GM19463 (cell line): ENCODE measurements around the gene ZNF385B.
"Not testable (repeated sequence)": the region's sequence is repeated elsewhere in the genome, so short reads cannot be mapped to it uniquely, and the experiment has no call there.

Source experiments
- ATAC-seq: cut with Tn5 transposase; IDR thresholded peaks from one replicate; pipeline ENCODE4 v1.9.1; 2021; ENCODE audit warnings: mild to moderate bottlenecking, moderate library complexity; ENCODE audit not compliant: unreplicated experiment

The ZNF385B gene

DNA sequence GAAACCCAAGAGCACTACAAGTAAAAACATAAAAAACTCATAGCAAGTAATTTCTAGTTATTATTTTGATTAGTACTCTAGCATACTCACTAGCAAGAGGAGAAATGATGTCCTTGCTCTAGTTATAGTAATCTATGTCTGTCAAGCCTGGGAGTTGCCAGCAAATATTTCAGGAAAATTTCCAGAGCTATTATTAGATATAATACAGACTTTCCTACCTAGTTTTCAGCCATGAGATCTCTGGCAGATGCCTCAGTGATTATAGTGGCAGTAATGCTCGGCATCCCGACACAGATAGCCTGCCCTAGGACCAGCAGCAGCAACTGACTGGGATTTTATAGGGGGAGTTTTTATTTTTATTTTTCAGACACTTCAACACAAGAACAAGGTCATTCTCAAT is 224.4 kb downstream of the ZNF385B start:
- ATAC-seq: no peak

DNA sequence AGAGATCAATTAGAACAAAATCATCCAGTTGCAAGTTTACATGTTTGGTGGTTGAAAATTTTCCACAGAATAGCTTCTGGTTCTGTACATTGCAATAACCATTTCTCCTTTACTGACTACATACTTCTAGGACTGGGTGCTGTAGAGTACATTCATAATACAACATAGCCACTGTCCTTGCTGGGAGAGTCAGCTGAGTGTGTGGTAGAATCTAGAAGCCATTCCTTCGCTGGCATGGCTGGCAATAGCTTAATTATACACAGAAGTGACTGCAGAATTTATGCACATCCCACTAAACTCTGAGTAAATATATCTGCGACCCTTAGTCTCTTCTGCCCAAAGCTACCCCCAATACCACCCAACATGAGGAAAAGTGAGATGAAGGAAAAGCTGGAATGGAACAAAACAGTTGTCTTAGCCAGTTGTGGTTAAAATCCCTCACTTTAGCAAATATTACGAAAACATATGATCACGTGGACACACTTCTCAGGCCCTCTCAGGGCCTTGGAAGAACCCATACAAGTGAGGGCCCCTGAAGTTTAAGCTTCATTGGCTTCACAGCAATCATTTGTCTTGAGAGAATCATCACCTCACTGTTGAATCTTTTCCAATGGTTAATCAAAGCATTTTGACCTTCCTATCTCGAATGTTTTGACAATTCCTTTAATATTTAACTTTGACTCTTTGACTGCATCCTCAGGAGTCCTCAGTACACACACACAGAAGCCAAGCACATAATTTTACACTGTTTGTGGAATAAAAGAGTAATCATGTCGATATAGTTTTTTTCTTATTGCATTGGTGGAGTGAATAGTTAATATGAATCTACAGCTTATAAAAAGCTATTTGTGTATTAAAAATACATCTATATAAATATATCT is 225.1 kb downstream of the ZNF385B start:
- no peak for ATAC-seq

DNA sequence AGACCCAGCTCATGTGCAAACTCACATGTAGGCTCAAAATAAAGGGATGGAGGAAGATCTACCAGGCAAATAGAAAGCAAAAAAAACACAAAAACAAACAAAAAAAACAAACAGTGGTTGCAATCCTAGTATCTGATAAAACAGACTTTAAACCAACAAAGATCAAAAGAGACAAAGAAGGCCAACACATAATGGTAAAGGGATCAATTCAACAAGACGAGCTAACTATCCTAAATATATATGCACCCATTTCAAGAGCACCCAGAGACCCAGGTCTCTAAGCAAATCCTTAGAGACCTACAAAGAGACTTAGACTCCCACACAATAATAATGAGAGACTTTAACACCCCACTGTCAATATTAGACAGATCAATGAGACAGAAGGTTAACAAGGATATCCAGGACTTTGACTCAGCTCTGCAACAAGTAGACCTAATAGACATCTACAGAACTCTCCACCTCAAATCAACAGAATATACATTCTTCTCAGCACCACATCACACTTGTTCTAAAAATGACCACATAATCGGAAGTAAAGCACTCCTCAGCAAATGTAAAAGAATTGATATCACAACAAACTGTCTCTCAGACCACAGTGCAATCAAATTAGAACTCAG is 229.5 kb downstream of the ZNF385B start:
- not testable (repeated sequence) for ATAC-seq

DNA sequence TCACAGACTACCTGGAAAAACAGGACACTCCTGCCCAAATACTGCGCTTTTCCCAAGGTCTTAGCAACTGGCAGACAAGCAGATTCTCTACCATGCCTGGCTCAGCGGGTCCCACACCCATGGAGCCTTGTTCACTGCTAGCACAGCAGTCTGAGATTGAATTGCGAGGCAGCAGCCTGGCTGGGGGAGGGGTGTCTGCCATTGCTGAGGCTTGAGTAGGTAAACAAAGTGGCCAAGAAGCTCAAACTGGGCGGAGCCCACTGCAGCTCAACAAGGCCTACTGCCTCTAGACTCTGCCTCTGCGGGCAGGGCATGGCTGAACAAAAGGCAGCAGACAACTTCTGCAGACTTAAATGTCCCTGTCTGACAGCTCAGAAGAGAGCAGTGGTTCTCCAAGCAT is 231.6 kb downstream of the ZNF385B start:
- ATAC-seq: not testable (repeated sequence)

DNA sequence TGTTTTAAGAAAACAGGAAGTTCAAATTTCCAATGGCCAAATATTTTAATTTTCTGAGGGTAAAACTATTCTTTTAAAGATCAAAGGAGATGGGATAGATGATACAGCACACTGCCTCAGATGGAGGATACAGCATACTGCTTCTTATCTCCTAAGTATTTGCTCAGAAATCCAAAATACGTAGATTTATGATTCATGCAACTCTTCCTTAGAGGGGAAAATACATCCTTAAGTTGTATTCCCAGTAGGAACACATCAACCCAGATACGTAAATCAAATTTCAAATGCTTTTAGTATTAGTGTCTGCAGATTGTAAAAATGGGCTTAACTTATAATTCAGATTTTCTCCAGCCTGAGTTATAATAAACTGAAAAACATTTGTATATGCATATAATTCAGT is 235.2 kb downstream of the ZNF385B start:
- ATAC-seq: no peak

DNA sequence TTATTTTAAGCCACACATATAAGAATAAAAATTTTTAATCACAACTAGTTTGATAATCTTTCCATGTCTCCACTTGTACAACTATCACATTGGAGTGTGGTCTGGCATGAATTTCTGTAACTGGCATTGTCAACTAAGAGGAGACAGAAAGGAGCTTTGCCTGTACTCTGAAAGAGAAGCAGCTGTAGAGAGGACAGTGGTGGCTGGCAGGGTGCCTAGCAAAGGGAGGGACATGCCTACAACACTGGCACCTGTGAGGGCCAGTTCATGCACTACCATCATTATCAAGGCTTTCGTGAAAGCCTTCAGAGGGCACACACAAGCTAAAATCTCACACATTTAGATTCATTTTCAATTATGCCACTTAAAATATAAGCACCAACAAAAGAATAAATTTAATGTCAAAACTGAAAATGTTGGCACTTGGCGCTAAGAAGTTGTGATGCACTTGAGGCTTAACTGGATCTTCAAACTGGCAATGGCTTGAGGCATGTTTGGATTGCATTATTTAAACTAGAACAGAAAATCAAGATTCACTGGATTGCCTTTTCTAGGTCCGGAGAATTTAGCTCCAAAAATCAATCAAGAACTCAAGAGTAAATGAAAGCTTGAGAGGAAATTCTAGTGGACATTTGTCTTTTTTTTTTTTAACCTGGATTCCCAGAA is 238.6 kb downstream of the ZNF385B start:
- no peak for ATAC-seq

DNA sequence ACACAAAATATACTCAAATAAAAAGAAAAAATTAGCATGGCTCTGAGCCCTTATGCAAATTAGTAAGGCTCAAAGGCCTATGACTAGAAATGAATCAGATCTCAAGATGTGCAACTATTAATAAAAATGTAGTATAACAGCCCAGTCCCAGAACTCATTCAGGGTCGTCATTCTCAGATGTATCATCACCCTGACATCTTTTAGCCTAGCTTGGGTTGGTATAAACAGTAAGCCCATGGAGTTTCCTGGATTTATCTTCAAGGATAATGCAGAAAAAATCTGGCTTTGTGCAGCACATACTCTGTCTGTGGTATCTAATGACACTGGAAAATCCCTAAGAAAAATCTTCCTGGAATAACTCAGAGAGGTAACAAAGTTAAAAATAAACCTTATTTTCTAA is 239.3 kb downstream of the ZNF385B start:
- ATAC-seq: no peak

DNA sequence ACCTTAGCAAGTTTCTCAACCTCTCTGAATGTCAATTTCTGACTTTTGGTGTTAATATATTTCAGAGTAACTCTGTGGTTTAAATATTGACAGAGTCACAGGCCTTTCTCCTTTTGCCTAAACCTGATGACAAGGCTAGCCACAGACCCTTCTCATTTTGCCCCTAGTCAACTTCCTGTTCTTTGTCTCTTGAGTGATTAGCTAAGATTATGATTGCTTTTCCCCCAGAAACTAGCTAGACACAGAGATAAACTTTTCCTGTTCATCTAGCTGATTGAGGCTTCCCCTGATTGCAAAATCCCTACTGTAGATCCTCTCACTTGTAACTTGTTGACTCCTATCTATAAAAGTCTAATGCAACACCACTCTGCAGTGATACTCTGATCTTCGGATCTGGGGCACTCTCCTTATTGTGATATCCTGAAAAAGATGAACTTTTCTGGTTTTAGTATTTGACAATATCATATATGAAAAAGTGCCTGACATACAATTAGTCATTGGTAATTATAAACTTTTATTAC is 241.4 kb downstream of the ZNF385B start:
- no peak for ATAC-seq

DNA sequence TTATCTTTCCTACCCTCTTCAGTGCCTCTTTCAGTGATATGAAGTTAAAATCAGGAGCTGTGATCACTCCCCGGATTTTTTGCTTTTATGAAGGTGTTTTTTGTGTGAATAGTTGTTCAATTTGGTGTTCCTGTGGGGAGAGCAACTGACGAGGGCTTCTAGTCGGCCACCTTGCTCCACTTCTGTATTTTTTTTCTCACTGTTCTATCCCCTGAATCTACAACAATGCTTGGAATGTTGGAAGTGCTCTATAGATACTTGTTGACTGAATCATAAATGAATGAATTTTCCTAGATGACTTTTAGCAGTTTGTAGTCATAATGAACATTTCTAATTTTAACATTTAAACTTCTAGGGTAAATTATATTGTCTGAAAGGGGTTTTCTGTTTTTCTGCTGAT is 247.3 kb downstream of the ZNF385B start:
- ATAC-seq: no peak

DNA sequence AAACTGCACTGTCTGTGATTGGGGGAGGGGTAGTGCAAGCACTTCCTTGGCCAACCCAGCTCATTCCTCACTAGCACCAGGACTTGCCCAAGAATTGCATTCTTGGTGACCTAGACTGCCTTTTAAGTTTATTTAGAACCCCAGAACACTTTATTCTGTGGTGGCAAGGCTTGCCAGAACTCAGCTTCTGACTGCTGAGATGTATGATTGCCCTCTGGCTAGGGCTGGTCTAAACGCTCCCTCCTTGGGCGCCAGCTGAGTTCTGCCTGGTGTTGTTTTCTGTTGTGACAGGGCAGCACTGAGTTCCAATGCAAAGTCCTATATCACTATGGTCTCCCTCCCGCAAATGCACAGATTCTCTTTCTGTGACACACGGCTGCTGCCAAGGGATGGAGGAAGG is 247.7 kb downstream of the ZNF385B start:
- no peak for ATAC-seq

DNA sequence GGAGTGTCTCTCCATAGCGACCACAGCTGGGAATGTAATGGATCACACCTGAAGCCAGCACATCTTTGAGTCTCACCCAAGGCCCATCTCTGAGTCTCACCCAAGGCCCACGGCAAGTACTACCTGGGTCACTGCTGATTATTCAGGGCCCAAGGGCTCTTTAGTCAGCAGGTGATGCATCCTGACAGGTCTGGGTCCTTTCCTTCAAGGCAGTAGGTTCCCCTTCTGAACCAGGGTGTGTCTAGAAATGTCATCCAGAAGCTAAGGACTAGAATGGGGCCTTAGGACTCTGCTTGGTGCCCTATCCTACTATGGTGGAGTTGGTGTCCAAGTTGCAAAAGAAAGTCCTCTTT is 248.1 kb downstream of the ZNF385B start:
- ATAC-seq: no peak

DNA sequence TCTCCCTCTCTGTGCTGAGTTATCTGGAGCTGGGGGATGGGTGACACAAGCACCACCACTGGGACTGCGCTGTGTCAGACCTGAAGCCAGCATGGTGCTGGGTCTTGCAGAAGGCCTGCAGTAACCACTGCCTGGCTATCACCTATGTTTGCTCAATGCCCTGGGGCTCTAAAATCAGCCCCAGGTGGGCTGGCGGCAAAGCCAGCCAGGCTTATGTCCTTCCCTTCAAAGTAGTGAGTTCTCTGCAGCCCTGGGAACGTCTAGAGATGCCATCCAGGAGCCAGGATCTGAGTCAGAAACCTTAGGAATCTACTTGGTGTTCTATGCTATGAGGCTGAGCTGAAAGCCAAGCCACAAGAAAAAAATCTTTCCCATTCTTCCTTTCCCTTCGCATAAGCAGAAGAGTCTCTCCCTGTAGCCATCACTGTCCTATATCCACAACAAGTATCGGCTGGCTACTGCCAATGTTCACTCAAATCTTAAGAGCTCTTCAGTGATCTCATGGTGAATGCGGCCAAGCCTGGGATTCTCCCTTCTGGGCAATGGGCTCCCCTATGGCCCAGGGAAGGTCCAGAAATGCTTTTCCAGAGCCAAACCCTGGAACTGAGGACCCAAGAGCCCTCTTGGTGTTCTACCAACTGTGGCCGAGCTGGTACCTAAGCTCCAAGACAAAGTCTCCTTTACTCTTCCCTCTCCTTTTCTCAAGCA is 248.7 kb downstream of the ZNF385B start:
- no peak for ATAC-seq

DNA sequence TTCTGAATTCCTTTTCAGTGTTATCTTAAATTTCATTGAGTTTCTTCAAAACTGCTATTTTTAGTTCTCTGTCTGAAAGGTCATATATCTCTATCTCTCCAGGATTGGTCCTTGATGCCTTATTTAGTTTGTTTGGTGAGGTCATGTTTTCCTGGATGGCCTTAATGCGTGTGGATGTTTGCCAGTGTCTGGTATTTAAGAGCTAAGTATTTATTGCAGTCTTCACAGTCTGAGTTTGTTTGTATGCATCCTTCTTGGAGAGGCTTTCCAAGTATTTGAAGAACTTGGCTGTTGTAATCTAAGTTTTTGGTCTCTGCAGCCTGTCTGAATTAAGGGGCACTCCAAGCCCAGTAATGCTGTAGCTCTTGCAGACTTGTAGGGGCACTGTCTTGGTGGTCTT is 249.3 kb downstream of the ZNF385B start:
- no peak for ATAC-seq

DNA sequence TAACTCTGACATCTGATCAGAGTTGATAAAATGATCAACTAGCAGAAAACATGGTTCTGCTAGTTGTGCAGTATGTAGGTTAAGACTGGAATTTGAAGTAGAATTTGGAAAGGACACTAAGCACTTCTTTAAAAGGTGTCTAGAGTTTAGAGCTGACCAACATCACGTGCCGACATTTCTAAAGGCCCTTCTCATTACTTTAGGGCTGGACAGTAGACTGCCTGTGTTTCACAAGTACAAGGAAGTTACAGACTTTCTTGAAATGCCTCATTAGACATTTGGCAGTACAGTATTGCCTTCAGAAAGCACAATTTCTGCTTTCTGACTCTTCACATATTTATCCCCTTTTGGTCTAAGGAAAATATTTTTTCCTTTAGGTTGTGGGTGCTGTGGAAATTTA is 255.3 kb downstream of the ZNF385B start:
- ATAC-seq: no peak

DNA sequence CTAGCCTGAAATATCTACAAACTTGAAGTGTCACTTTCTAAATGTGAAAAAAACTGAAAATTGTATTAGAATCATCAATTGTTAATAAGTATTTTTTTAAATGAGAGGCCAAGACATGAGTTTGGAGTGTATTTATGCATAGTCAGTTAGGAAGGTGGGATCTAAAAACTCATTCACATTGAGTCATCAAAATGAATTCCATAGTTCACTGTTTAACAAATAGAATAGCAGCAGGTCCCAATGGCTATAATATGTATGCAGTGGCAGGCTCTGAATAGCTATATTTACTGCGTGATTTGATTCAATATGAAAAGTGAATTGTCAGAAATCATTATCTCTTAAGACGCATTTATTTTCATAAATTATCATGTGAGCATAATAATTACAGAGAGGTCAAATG is 256.1 kb downstream of the ZNF385B start:
- no peak for ATAC-seq

DNA sequence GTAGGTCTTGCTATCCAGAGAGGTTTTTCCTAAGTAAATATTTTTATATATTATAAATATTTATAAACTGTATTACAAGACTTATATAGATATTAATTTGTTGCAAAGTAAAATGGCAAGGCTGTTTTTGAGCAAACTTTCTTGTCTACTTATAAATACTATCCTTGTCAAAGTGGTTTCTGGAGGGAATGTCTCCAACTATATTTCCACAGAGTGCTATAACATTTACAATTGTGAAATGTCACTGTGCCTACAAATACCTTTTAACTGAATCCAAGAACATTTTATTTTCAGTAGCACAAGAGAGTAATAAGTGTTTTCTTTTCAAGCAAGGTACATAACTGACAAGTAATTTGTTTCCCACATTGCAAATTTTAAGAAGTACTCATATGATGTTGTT is 256.8 kb downstream of the ZNF385B start:
- no peak for ATAC-seq

DNA sequence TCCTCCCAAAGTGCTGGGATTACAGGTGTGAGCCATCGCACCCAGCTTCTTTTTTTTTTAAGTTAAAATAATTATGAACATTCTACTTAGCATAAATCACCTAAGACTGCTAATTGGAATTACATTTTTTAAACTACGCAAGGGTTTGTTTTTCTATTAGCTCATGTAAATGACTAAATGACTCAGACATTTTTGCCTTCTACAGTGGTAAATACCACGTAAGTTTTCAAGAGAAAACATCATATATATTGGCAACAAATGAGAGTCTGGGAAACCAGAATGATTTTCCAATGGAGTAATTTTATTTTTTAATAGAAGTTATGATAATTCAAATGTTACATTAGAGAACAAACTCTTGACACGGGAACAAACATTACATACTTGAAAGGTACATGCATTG is 259.0 kb downstream of the ZNF385B start:
- ATAC-seq: no peak

DNA sequence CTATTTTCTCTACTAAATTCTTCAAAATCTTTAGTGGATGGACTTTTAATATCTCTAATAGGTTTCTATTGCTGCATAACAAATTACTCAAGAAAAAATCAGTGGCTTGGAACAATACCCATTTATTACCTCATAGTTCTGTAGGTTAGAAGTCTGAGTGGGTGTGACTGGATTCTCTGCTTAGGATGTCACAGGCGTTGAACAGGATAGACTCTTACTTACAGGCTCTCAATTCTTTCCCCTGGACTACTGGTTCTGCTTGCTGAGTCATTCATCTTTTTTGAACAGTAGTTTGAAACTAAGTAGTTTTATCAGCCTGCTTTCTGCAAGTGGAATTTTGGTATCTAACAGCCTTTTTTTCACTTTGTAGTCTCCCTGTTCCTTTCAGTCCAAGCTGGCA is 265.4 kb downstream of the ZNF385B start:
- no peak for ATAC-seq

DNA sequence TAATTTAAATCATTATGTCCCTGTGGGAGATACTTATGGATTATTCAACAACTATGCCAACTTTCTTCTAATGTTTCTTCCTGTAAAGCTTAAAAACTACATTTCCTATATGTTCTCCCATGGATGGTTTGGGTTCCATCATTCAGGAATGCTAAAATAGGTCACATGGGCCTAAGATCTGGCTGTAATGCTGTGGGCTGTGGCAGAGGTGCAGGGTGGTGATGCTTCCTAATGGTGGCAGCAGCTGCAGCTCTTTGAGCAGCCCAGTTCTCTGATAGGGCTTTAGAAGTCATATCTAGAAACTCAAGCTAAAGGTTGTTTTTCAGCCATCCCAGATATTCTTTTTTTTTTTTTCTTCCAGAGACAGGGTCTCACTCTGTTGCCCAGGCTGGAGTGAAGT is 266.1 kb downstream of the ZNF385B start:
- no peak for ATAC-seq

DNA sequence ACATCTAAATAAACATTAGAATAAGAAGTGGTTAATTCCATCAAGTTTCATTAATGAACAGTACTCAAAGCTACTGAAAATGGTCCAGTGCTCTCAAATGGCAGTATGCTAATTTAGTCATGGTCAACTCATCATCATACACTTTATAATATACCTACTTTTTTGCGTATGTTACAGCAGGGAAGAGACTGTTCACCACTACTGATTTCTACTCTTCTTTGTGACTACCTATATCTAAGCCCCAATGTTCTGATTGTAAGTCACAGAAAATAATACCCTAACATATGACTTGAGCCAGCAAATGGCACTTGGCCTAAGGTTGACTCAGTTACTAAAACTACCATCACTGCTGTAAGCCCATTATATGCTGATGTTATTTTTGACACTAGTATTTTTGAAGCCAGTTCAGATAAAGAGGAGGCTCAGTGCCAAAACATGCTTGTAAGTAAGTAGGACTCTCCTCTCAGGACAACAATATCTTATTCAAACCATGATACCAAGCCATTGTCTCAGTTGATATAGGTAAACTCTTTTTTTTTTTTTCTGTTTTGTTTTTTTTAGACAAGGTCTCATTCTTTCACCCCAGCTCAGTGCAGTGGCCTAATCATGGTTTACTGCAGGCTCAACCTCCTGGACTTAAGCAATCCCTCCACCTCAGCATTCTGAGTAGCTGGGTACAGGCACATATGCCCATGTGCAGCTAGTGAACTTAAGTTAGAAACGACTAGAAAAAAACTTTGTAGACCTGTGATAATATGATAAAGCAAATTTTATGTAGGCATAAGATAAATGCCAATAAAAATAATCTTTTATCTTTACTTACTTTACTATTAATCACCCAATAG is 266.9 kb downstream of the ZNF385B start:
- ATAC-seq: no peak
